Thyroid gland (tissue), 4 donors: ENCODE data around the gene WDFY4.

Experiments
- CTCF ChIP-seq, 6 experiments: fragments of 200-600 bp in 3 of 6; fragments of 450-650 bp in 3 of 6; sonication (generic) in 3 of 6; IDR thresholded peaks; one replicate each; pipeline ENCODE4 v1.5.1; 2016 to 2019; ENCODE audit warnings: antibody characterized with exemption in 6 of 6, mild to moderate bottlenecking in 2 of 6, inconsistent platforms in 1 of 6, moderate library complexity in 1 of 6
- POLR2A ChIP-seq, 2 donors: fragments of 450-650 bp; IDR thresholded peaks; one replicate each; pipeline ENCODE4 v1.6.1; 2017; ENCODE audit warnings: antibody characterized with exemption in 2 of 2, mild to moderate bottlenecking in 2 of 2, moderate library complexity in 1 of 2

GRCh38 chr10:48856855-48857254 lies 172.2 kb downstream of the WDFY4 start:
- TF ChIP-seq CTCF (IDR thresholded peaks at IDR 0.05) (no peak), POLR2A (IDR thresholded peaks at IDR 0.05) (no peak)
